ENCODE results near the gene ASAP3. TPM values are rescaled to one million over a fixed set of nuclear protein-coding genes. Genes with fewer than 3 reads are reported as not detected.

ASAP3 gene
- total RNA-seq, 1 donor from 2014 or later, result 35.9 TPM

DNA sequence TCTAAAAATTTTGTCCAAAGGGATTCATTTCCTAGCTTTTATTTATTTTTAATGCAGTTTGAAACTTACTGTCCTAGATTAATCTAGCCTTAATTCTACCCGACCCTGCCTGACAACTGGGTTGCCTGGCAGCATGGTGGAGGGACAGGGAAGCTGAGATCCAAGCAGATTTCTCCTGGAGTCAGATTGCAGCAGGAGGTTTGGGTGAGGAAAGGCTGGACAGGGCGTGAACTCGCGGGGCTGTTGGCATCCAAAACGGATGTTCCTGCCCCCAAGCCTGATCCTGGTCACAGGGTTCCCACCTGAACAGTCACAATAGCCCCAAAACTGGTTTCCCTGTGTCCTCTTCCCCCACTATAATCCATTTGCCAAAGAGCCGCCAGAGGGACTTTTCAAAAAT is 82.7 kb downstream of the ASAP3 start:
- no peak overlapping the region for H3K4me3 ChIP-seq
- H3K36me3 ChIP-seq, result no peaks in the 10 kb centered on the region
- intact Hi-C loops (cut with DNase I), result no loop called here
- H3K27me3 ChIP-seq, result no peaks in the 10 kb centered on the region
- peaks cover 30% of the 10 kb centered on the region for H3K4me1 ChIP-seq
- TF ChIP-seq, protein P1, sequence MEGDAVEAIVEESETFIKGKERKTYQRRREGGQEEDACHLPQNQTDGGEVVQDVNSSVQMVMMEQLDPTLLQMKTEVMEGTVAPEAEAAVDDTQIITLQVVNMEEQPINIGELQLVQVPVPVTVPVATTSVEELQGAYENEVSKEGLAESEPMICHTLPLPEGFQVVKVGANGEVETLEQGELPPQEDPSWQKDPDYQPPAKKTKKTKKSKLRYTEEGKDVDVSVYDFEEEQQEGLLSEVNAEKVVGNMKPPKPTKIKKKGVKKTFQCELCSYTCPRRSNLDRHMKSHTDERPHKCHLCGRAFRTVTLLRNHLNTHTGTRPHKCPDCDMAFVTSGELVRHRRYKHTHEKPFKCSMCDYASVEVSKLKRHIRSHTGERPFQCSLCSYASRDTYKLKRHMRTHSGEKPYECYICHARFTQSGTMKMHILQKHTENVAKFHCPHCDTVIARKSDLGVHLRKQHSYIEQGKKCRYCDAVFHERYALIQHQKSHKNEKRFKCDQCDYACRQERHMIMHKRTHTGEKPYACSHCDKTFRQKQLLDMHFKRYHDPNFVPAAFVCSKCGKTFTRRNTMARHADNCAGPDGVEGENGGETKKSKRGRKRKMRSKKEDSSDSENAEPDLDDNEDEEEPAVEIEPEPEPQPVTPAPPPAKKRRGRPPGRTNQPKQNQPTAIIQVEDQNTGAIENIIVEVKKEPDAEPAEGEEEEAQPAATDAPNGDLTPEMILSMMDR (IDR thresholded peaks at IDR 0.05), result no peak
- DNase-seq (no peak), ATAC-seq (no peak)
- no peaks in the 10 kb centered on the region for H3K9me3 ChIP-seq
- H3K27ac ChIP-seq, result peak overlapping the region; percentile 47

DNA sequence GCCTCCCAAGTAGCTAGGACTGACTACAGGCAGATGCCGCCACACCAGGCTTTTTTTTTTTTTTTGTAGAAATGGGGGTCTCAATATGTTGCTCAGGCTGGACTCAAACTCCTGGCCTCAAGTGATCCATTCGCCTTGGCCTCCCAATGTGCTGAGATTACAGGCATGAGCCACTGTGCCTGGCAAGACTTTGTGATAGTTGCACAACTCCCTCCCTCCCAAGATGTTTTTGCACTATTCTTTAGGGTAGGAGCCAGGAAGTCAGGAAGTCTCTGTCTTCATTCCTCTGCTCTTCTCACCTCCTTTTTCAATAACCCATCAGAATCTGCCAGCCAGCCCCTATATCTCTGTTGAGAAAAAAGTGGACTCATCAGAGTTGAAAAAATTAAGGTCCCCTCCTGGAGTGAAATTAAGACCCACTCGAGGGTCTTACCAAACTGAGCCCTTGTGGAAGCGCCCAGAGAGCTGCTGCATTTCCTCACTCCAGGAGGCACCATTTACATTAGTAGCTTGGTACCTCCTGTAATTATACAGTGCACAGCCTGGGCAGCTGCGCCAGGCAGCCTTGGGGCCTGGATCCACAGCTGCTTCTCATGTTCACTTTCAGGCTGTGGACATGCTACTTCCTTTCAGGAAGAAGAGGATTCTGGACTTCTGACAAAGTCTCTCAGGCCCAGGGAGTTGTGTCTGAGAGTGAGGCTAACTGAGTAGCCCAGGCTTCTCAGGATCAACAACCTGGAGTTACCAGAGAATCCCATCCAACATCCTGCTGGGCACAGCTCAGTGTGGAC is 83.5 kb downstream of the ASAP3 start:
- TF ChIP-seq, protein P1 (IDR thresholded peaks at IDR 0.05), result no peak
- DNase-seq (no peak), ATAC-seq (no peak)
- no peaks in the 10 kb centered on the region for H3K27me3 ChIP-seq
- intact Hi-C loops (cut with DNase I), result no loop called here
- H3K9me3 ChIP-seq, result no peaks in the 10 kb centered on the region
- H3K27ac ChIP-seq, result peak overlapping the region; percentile 47
- H3K4me3 ChIP-seq, result no peak overlapping the region
- peaks cover 32% of the 10 kb centered on the region for H3K4me1 ChIP-seq
- H3K36me3 ChIP-seq, result no peaks in the 10 kb centered on the region

GRCh38 chr1:23399229-23399628 is 84.8 kb downstream of the ASAP3 start:
- no peaks in the 10 kb centered on the region for H3K36me3 ChIP-seq
- H3K4me1 ChIP-seq, result peaks cover 39% of the 10 kb centered on the region
- DNase-seq (no peak), ATAC-seq (no peak)
- H3K27me3 ChIP-seq, result no peaks in the 10 kb centered on the region
- TF ChIP-seq, protein P1 (IDR thresholded peaks at IDR 0.05), result no peak
- intact Hi-C loops (cut with DNase I), result no loop called here
- H3K4me3 ChIP-seq, result no peak overlapping the region
- no peaks in the 10 kb centered on the region for H3K9me3 ChIP-seq
- H3K27ac ChIP-seq, result no peak overlapping the region

- ATAC-seq, result no peak
- TF ChIP-seq, protein P1 (IDR thresholded peaks at IDR 0.05), result no peak
- Histone ChIP-seq H3K27ac (no peak overlapping the region), H3K9me3 (no peaks in the 10 kb centered on the region), H3K4me3 (no peak overlapping the region), H3K4me1 (peaks cover 30% of the 10 kb centered on the region), H3K27me3 (no peaks in the 10 kb centered on the region), H3K36me3 (no peaks in the 10 kb centered on the region)
- DNase-seq, result no peak
- intact Hi-C loops (cut with DNase I), result no loop called here
Observed at GRCh38 chr1:23397908-23398307, 86.1 kb downstream of the ASAP3 start.

GRCh38 chr1:23396380-23396779 is 87.6 kb downstream of the ASAP3 start:
- Histone ChIP-seq H3K4me1 (peaks cover 21% of the 10 kb centered on the region), H3K27ac (no peak overlapping the region), H3K36me3 (no peaks in the 10 kb centered on the region), H3K9me3 (no peaks in the 10 kb centered on the region), H3K4me3 (no peak overlapping the region), H3K27me3 (no peaks in the 10 kb centered on the region)
- no peak for DNase-seq
- intact Hi-C loops (cut with DNase I), result no loop called here
- TF ChIP-seq, protein P1 (IDR thresholded peaks at IDR 0.05), result no peak
- ATAC-seq, result no peak
